Embryonic facial prominence (tissue), 1 donor: Measurements from ENCODE around the gene SBNO2.

ENCODE experiments used
- DNase-seq: peaks from one replicate; pipeline ENCODE4 v3.0.0-alpha.2; 2016; ENCODE audit errors: extremely low spot score

The SBNO2 gene

GRCh38 chr19:1073956-1074517 is 100.0 kb downstream of the SBNO2 start:
- DNase-seq = no peak

GRCh38 chr19:1073063-1073955 is 100.8 kb downstream of the SBNO2 start:
- no peak for DNase-seq

GRCh38 chr19:1072371-1073015 is 101.6 kb downstream of the SBNO2 start:
- no peak for DNase-seq

- DNase-seq = no peak
These were observed 102.9 kb downstream of the SBNO2 start for GRCh38 chr19:1070931-1071791.

GRCh38 chr19:1070576-1070930 is 103.5 kb downstream of the SBNO2 start:
- no peak for DNase-seq

GRCh38 chr19:1069009-1069779 is 104.9 kb downstream of the SBNO2 start:
- no peak for DNase-seq

- no peak for DNase-seq
These were observed 105.8 kb downstream of the SBNO2 start for GRCh38 chr19:1068009-1069001.

- no peak for DNase-seq
These were observed 106.6 kb downstream of the SBNO2 start for GRCh38 chr19:1067341-1067957.

GRCh38 chr19:1066748-1067340 is 107.2 kb downstream of the SBNO2 start, which contains the start of gene ARHGAP45:
Gene ARHGAP45, plus strand, starts transcription at chr19:1067167. Its CDS starts 239 bp downstream, at chr19:1067406.
- DNase-seq = no peak

- DNase-seq = no peak
These were observed 107.8 kb downstream of the SBNO2 start for GRCh38 chr19:1066251-1066747.

GRCh38 chr19:1065606-1066109 is 108.4 kb downstream of the SBNO2 start:
- DNase-seq = no peak

- DNase-seq = no peak
These were observed 109.1 kb downstream of the SBNO2 start for GRCh38 chr19:1064661-1065605.

GRCh38 chr19:1063909-1064660 is 110.0 kb downstream of the SBNO2 start:
- DNase-seq = no peak

GRCh38 chr19:1063030-1063908 is 110.8 kb downstream of the SBNO2 start:
- no peak for DNase-seq

- no peak for DNase-seq
These were observed 111.6 kb downstream of the SBNO2 start for GRCh38 chr19:1062387-1063029.
